Neural cell (in vitro differentiated cells): Measurements from ENCODE around the gene CADM1. TPM values are rescaled to one million over a fixed set of nuclear protein-coding genes. Genes with fewer than 3 reads are reported as not detected.

Experiments
- H2AFZ ChIP-seq: fragments of 200-600, 300-800 bp; sonication (generic), shearing (Covaris generic); 2 replicates; pipeline ENCODE4 v1.6.0; 2014; ENCODE audit warnings: low read depth, mild to moderate bottlenecking, antibody characterized with exemption, low read length, moderate library complexity
- H3F3A ChIP-seq: fragments of 200-600 bp; shearing (Covaris generic); 2 replicates; pipeline ENCODE4 v1.6.1; 2016; ENCODE audit warnings: mild to moderate bottlenecking, moderate library complexity, mixed read lengths, antibody characterized with exemption, low read length; ENCODE audit not compliant: insufficient read depth, poor library complexity, severe bottlenecking
- H3K27ac ChIP-seq: fragments of 200-600, 300-800 bp; sonication (generic), shearing (Covaris generic); 2 replicates; pipeline ENCODE4 v1.5.1; 2014; ENCODE audit warnings: mild to moderate bottlenecking, low read length, moderate library complexity
- H3K27me3 ChIP-seq: fragments of 300-800, 200-600 bp; sonication (generic), shearing (Covaris generic); 2 replicates; pipeline ENCODE4 v1.6.0; 2014; ENCODE audit warnings: mild to moderate bottlenecking, low read depth, low read length, moderate library complexity; ENCODE audit not compliant: insufficient read depth
- H3K36me3 ChIP-seq: fragments of 300-800, 200-600 bp; sonication (generic), shearing (Covaris generic); 2 replicates; pipeline ENCODE4 v1.5.1; 2014; ENCODE audit warnings: mild to moderate bottlenecking, antibody characterized with exemption, low read length, moderate library complexity; ENCODE audit not compliant: insufficient read depth
- H3K4me2 ChIP-seq: fragments of 300-800, 200-600 bp; sonication (generic), shearing (Covaris generic); 2 replicates; pipeline ENCODE4 v1.6.0; 2014; ENCODE audit warnings: mild to moderate bottlenecking, low read length
- H3K4me3 ChIP-seq: fragments of 300-800, 200-600 bp; sonication (generic), shearing (Covaris generic); 2 replicates; pipeline ENCODE4 v1.5.1; 2014; ENCODE audit warnings: mild to moderate bottlenecking, low read length, moderate library complexity
- H3K79me2 ChIP-seq: fragments of 200-600 bp; shearing (Covaris generic); replicated peaks from 2 replicates; pipeline ENCODE4 v1.6.0; 2014; ENCODE audit warnings: mild to moderate bottlenecking, low read length, moderate library complexity; ENCODE audit not compliant: insufficient read depth
- H3K9ac ChIP-seq: fragments of 300-800, 200-600 bp; sonication (generic), shearing (Covaris generic); 2 replicates; pipeline ENCODE4 v1.6.1; 2016; ENCODE audit warnings: mild to moderate bottlenecking, low read length, mixed read lengths
- H3K9me2 ChIP-seq: fragments of 200-600 bp; shearing (Covaris generic); 2 replicates; pipeline ENCODE4 v1.6.1; 2016; ENCODE audit warnings: mild to moderate bottlenecking, low read length, mixed read lengths; ENCODE audit not compliant: insufficient read depth
- H3K9me3 ChIP-seq: fragments of 200-600, 300-800 bp; sonication (generic), shearing (Covaris generic); 2 replicates; pipeline ENCODE4 v1.6.1; 2016; ENCODE audit warnings: mild to moderate bottlenecking, mixed run types, low read length, moderate library complexity, mixed read lengths
- H4K20me1 ChIP-seq: fragments of 200-600 bp; shearing (Covaris generic); 2 replicates; pipeline ENCODE4 v1.6.1; 2016; ENCODE audit warnings: mild to moderate bottlenecking, mixed run types; ENCODE audit not compliant: insufficient read depth
- CTCF ChIP-seq: fragments of 450-650 bp; IDR thresholded peaks from 2 replicates; pipeline ENCODE4 v1.5.1; 2014; ENCODE audit warnings: antibody characterized with exemption, mild to moderate bottlenecking, moderate library complexity; ENCODE audit not compliant: poor library complexity, severe bottlenecking
- EP300 ChIP-seq: fragments of 450-650 bp; conservative IDR thresholded peaks from 2 replicates; pipeline ENCODE4 v1.6.1; 2014; ENCODE audit warnings: antibody characterized with exemption, mild to moderate bottlenecking, moderate library complexity; ENCODE audit not compliant: poor library complexity, severe bottlenecking
- EZH2 ChIP-seq: fragments of 200-600, 300-800 bp; shearing (Covaris generic), sonication (generic); IDR thresholded peaks from 2 replicates; pipeline ENCODE4 v1.6.1; 2014; ENCODE audit warnings: antibody characterized with exemption, low read length, borderline replicate concordance, mild to moderate bottlenecking; ENCODE audit not compliant: insufficient read depth, poor library complexity, severe bottlenecking
- MXI1 ChIP-seq: fragments of 450-650 bp; conservative IDR thresholded peaks from 2 replicates; pipeline ENCODE4 v1.6.1; 2014; ENCODE audit warnings: antibody characterized with exemption, mild to moderate bottlenecking; ENCODE audit not compliant: poor library complexity, severe bottlenecking
- POLR2AphosphoS5 ChIP-seq: IDR thresholded peaks from 2 replicates; pipeline ENCODE4 v1.6.1; 2012
- RAD21 ChIP-seq: fragments of 450-650 bp; conservative IDR thresholded peaks from 2 replicates; pipeline ENCODE4 v1.6.1; 2014; ENCODE audit warnings: antibody characterized with exemption, mild to moderate bottlenecking, moderate library complexity
- REST ChIP-seq: IDR thresholded peaks from 2 replicates; pipeline ENCODE4 v1.6.1; 2012; ENCODE audit warnings: borderline replicate concordance
- SMC3 ChIP-seq: fragments of 450-650 bp; conservative IDR thresholded peaks from 2 replicates; pipeline ENCODE4 v1.6.1; 2014; ENCODE audit warnings: antibody characterized with exemption, mild to moderate bottlenecking, moderate library complexity; ENCODE audit not compliant: poor library complexity
- TAF1 ChIP-seq: IDR thresholded peaks from 2 replicates; pipeline ENCODE4 v1.6.1; 2012; ENCODE audit warnings: low read depth
- polyA plus RNA-seq: library from polyadenylated mRNA; depleted of rRNA; stranded (reverse); fragments of >200 nt; gene quantifications from 2 replicates; pipeline ENCODE4 v1.2.3, GENCODE V29; 2014

Gene CADM1
- polyA plus RNA-seq, 1 donor from 2014 or later: 92.1 TPM

GRCh38 chr11:115379528-115379927, 124.7 kb downstream of the CADM1 start:
- TF ChIP-seq SMC3 (no peak), CTCF (no peak), TAF1 (no peak), REST (no peak), RAD21 (no peak), POLR2AphosphoS5 (no peak), MXI1 (no peak), EZH2 (no peak), EP300 (no peak)
- Histone ChIP-seq H3K27ac (no peak overlapping the region), H3K4me2 (no peak overlapping the region), H2AFZ (no peak overlapping the region), H4K20me1 (no peaks in the 10 kb centered on the region), H3K79me2 (peaks cover 1% of the 10 kb centered on the region), H3K9me3 (no peaks in the 10 kb centered on the region), H3K9me2 (no peaks in the 10 kb centered on the region), H3F3A (no peaks in the 10 kb centered on the region), H3K9ac (no peak overlapping the region), H3K36me3 (no peaks in the 10 kb centered on the region), H3K27me3 (no peaks in the 10 kb centered on the region), H3K4me3 (no peak overlapping the region)

DNA sequence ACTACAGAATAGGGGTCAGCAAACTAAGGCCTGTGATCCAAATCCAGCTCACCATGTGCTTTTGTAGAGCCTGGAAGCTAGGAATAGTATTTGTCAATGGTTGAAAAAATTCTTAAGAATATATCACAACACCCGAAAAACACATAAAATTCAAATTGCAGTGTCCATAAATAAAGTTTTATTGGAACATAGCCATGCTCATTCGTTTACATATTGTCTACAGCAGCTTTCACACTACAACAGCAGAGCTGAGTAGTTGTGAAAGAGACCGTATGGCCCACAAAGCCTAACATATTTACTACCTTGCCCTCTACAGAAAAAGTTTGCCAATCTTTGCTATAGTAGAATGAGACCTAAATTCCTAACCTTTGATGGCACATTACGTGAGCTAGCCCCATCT, 125.7 kb downstream of the CADM1 start:
- Histone ChIP-seq H3K79me2 (no peaks in the 10 kb centered on the region), H3K9ac (no peak overlapping the region)

More for the DNA sequence above, 125.7 kb downstream of the CADM1 start:
- no peaks in the 10 kb centered on the region for H3K27me3 ChIP-seq
- no peak overlapping the region for H2AFZ ChIP-seq
- H3F3A ChIP-seq: no peaks in the 10 kb centered on the region
- no peak overlapping the region for H3K27ac ChIP-seq
- H3K4me2 ChIP-seq: no peak overlapping the region
- H3K9me3 ChIP-seq: no peaks in the 10 kb centered on the region
- no peak overlapping the region for H3K4me3 ChIP-seq
- no peaks in the 10 kb centered on the region for H4K20me1 ChIP-seq
- H3K9me2 ChIP-seq: no peaks in the 10 kb centered on the region
- no peaks in the 10 kb centered on the region for H3K36me3 ChIP-seq
- no peak for TF ChIP-seq MXI1
- TF ChIP-seq TAF1: no peak
- no peak for TF ChIP-seq RAD21
- no peak for TF ChIP-seq EZH2
- TF ChIP-seq POLR2AphosphoS5: no peak
- TF ChIP-seq CTCF: no peak
- TF ChIP-seq EP300: no peak
- TF ChIP-seq SMC3: no peak
- TF ChIP-seq REST: no peak
